ENCODE measurements around the gene COPS3.

COPS3 gene

DNA sequence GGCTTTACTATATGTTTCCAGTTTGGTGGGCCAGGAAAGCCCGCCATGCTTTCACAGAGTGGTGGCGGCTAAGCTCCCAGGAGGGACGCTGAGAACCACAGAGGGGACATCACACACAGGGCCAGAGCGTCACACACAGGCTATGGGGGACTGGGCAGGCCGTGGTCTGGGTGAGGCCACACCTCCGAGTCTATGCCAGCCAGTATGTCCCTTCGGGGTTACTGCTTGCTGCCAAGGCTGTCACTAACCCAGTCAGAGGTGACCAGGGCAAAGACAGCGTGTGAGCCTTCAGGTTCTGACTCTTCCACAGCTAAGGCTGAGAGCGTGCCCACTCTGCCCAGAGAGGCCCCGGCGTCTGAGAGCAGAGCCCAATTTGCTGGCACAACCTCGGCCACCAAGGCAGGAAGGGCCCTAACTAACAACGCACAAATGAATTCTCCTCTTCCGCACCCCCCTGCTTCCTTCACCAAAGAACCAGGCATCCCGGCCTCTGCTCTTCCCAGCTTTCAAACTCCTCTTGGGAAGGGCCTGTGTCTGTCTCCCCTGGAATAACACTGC lies 77.8 kb downstream of the COPS3 start:
- 95 to 96% methylated on average over 15 of the region's 15 CpGs for WGBS, 2 experiments (ENCODE audit: insufficient coverage in 2 of 2)
- no peak overlapping the region for H3K4me3 ChIP-seq (ENCODE audit: extremely low read depth, insufficient read depth, low read length, poor library complexity, severe bottlenecking)
- H3K9me3 ChIP-seq (ENCODE audit: control insufficient read depth, low read length): no peaks in the 10 kb centered on the region
- H3K27ac ChIP-seq (ENCODE audit: low read depth, low read length, severe bottlenecking): no peak overlapping the region
- peaks cover 3% of the 10 kb centered on the region for H3K36me3 ChIP-seq (ENCODE audit: control insufficient read depth, insufficient read depth, low read length)
- H3K4me1 ChIP-seq (ENCODE audit: control insufficient read depth, insufficient read depth, low read length, poor library complexity, severe bottlenecking): peaks cover 5% of the 10 kb centered on the region

- peaks cover 5% of the 10 kb centered on the region for H3K4me1 ChIP-seq (ENCODE audit: control insufficient read depth, insufficient read depth, low read length, poor library complexity, severe bottlenecking)
- no peaks in the 10 kb centered on the region for H3K9me3 ChIP-seq (ENCODE audit: control insufficient read depth, low read length)
- 91 to 100% methylated on average over 5 to 7 of the region's 8 CpGs for WGBS, 2 experiments (ENCODE audit: insufficient coverage in 2 of 2)
- no peak overlapping the region for H3K27ac ChIP-seq (ENCODE audit: low read depth, low read length, severe bottlenecking)
- no peak overlapping the region for H3K4me3 ChIP-seq (ENCODE audit: extremely low read depth, insufficient read depth, low read length, poor library complexity, severe bottlenecking)
- peaks cover 3% of the 10 kb centered on the region for H3K36me3 ChIP-seq (ENCODE audit: control insufficient read depth, insufficient read depth, low read length)
Measured at GRCh38 chr17:17201907-17202306, 79.1 kb downstream of the COPS3 start.

DNA sequence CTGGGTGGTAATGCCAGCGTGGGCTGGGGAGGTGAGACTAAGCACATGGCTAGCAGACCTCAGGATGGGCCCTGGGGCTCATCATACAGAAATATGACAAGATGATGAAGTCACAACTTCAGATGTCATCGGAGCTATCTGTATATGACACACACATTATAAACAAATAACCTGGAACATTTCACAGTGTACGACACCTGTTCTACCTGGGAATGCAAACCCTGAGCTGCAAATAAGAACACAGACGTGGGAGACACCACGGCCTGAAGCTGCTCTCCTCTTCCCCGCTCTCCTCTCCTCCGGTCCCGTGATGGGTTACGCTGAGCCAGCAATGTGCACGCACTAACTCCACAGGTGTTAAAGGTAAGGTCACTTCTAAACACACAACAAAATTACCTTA lies 79.8 kb downstream of the COPS3 start:
- WGBS, 2 experiments (ENCODE audit: insufficient coverage in 2 of 2): 88 to 96% methylated on average over 9 of the region's 10 CpGs
- Histone ChIP-seq H3K36me3 (ENCODE audit: control insufficient read depth, insufficient read depth, low read length) (peaks cover 3% of the 10 kb centered on the region), H3K9me3 (ENCODE audit: control insufficient read depth, low read length) (no peaks in the 10 kb centered on the region), H3K27ac (ENCODE audit: low read depth, low read length, severe bottlenecking) (no peak overlapping the region), H3K4me3 (ENCODE audit: extremely low read depth, insufficient read depth, low read length, poor library complexity, severe bottlenecking) (no peak overlapping the region), H3K4me1 (ENCODE audit: control insufficient read depth, insufficient read depth, low read length, poor library complexity, severe bottlenecking) (peaks cover 5% of the 10 kb centered on the region)

DNA sequence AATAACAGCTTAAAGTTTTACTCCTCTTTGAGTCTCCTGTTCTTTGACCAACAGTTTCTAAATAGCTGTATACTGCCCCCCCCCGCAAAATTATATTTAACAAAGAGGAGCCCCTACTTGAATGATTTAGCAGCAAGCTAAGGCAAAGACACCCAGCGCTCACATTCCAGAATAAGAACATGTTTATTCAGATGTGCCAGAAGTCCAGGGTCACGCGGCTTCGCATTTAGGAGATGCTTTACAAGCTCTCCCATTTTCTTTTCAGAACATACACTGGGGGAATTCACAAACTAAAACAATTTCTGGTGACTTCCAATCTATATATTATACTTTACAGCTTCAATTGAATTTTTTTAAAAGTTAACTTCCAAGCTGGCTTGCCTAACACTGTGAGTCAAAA lies 80.2 kb downstream of the COPS3 start:
- 90 to 100% methylated on average over 3 to 5 of the region's 5 CpGs for WGBS, 2 experiments (ENCODE audit: insufficient coverage in 2 of 2)
- H3K36me3 ChIP-seq (ENCODE audit: control insufficient read depth, insufficient read depth, low read length): peaks cover 3% of the 10 kb centered on the region

DNA sequence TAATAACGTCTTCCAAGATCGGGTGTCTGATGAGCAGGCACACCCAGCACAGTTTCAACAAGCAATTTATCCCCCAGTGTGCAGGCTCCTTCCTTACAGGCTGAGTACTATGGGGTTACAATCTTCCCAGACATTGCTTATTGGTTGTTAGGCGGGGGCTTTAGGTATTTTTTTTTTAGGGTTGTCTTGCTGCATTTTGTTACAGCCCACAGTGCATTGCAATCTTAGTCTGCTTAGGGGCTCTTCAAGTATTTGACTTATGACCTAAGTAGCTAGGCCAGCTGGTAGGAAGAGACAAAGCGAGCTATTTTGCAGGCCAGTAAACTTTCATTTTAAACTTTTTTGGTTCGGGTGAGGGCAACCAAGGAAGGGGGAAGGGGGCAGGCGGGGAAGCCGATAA lies 80.7 kb downstream of the COPS3 start:
- H3K36me3 ChIP-seq (ENCODE audit: control insufficient read depth, insufficient read depth, low read length): peaks cover 3% of the 10 kb centered on the region
- peak overlapping the region; percentile 8 for H3K27ac ChIP-seq (ENCODE audit: low read depth, low read length, severe bottlenecking)
- H3K4me3 ChIP-seq (ENCODE audit: extremely low read depth, insufficient read depth, low read length, poor library complexity, severe bottlenecking): no peak overlapping the region
- no peaks in the 10 kb centered on the region for H3K9me3 ChIP-seq (ENCODE audit: control insufficient read depth, low read length)
- WGBS, 2 experiments (ENCODE audit: insufficient coverage in 2 of 2): 84 to 91% methylated on average over 4 to 5 of the region's 7 CpGs
- H3K4me1 ChIP-seq (ENCODE audit: control insufficient read depth, insufficient read depth, low read length, poor library complexity, severe bottlenecking): peaks cover 5% of the 10 kb centered on the region

More for the DNA sequence above, 80.2 kb downstream of the COPS3 start:
- no peak overlapping the region for H3K27ac ChIP-seq (ENCODE audit: low read depth, low read length, severe bottlenecking)
- H3K9me3 ChIP-seq (ENCODE audit: control insufficient read depth, low read length): no peaks in the 10 kb centered on the region
- peaks cover 5% of the 10 kb centered on the region for H3K4me1 ChIP-seq (ENCODE audit: control insufficient read depth, insufficient read depth, low read length, poor library complexity, severe bottlenecking)
- no peak overlapping the region for H3K4me3 ChIP-seq (ENCODE audit: extremely low read depth, insufficient read depth, low read length, poor library complexity, severe bottlenecking)

GRCh38 chr17:17198281-17198680 lies 82.8 kb downstream of the COPS3 start:
- Histone ChIP-seq H3K4me3 (ENCODE audit: extremely low read depth, insufficient read depth, low read length, poor library complexity, severe bottlenecking) (no peak overlapping the region), H3K9me3 (ENCODE audit: control insufficient read depth, low read length) (no peaks in the 10 kb centered on the region), H3K36me3 (ENCODE audit: control insufficient read depth, insufficient read depth, low read length) (peaks cover 3% of the 10 kb centered on the region), H3K4me1 (ENCODE audit: control insufficient read depth, insufficient read depth, low read length, poor library complexity, severe bottlenecking) (no peaks in the 10 kb centered on the region), H3K27ac (ENCODE audit: low read depth, low read length, severe bottlenecking) (no peak overlapping the region)
- WGBS, 2 experiments (ENCODE audit: insufficient coverage in 2 of 2): 100% methylated on average over 1 of the region's 1 CpG

DNA sequence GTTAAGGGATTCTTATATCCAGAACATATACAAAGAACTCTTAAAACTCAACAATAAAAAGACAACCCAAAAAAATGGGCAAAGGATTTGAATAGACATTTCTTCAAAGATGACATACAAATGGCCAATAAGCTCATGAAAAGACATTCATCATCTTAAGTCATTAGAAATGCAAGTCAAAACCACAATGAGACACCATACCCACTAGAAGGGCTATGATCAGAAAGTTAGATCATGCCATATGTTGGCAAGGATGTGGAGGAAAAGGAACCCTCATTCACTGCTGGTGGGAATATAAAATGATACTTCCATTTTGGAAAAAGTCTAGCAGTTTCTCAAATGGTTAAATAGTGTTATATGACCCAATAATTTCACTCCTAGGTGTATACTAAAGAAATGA lies 84.3 kb downstream of the COPS3 start:
- no peaks in the 10 kb centered on the region for H3K36me3 ChIP-seq (ENCODE audit: control insufficient read depth, insufficient read depth, low read length)
- H3K4me1 ChIP-seq (ENCODE audit: control insufficient read depth, insufficient read depth, low read length, poor library complexity, severe bottlenecking): peaks cover 4% of the 10 kb centered on the region
- no peaks in the 10 kb centered on the region for H3K9me3 ChIP-seq (ENCODE audit: control insufficient read depth, low read length)
- no peak overlapping the region for H3K27ac ChIP-seq (ENCODE audit: low read depth, low read length, severe bottlenecking)
- H3K4me3 ChIP-seq (ENCODE audit: extremely low read depth, insufficient read depth, low read length, poor library complexity, severe bottlenecking): no peak overlapping the region

Measured in mesodermal cell (in vitro differentiated cells).